8988T (cell line): ENCODE data around the gene DAB1.

Experiments used
- DNase-seq: peaks from one replicate; pipeline ENCODE4 v3.0.0; 2011

Gene DAB1

GRCh38 chr1:57061369-57061768 is 362.5 kb downstream of the DAB1 start:
- no peak for DNase-seq

GRCh38 chr1:57060451-57060850 is 363.4 kb downstream of the DAB1 start:
- no peak for DNase-seq

GRCh38 chr1:57058652-57059501 is 365.0 kb downstream of the DAB1 start:
- DNase-seq: no peak

- DNase-seq: no peak
These were observed 375.0 kb downstream of the DAB1 start for GRCh38 chr1:57048856-57049255.

- DNase-seq: no peak
These were observed 377.4 kb downstream of the DAB1 start for GRCh38 chr1:57046462-57046861.

GRCh38 chr1:57041901-57042300 is 382.0 kb downstream of the DAB1 start:
- DNase-seq: no peak

GRCh38 chr1:57040811-57041210 is 383.0 kb downstream of the DAB1 start:
- no peak for DNase-seq

GRCh38 chr1:57036641-57037579 is 386.9 kb downstream of the DAB1 start:
- DNase-seq: no peak

- no peak for DNase-seq
These were observed 389.1 kb downstream of the DAB1 start for GRCh38 chr1:57034713-57035112.

- DNase-seq: no peak
These were observed 390.4 kb downstream of the DAB1 start for GRCh38 chr1:57033222-57034001.

GRCh38 chr1:57026624-57027354 is 397.1 kb downstream of the DAB1 start:
- DNase-seq: no peak

GRCh38 chr1:57024855-57025254 is 399.0 kb downstream of the DAB1 start:
- no peak for DNase-seq

- DNase-seq: no peak
These were observed 399.4 kb downstream of the DAB1 start for GRCh38 chr1:57024428-57024827.

GRCh38 chr1:57020216-57020615 is 403.6 kb downstream of the DAB1 start:
- DNase-seq: no peak

GRCh38 chr1:57019236-57019839 is 404.5 kb downstream of the DAB1 start:
- no peak for DNase-seq

- no peak for DNase-seq
These were observed 405.7 kb downstream of the DAB1 start for GRCh38 chr1:57018119-57018518.

GRCh38 chr1:57017717-57018116 is 406.1 kb downstream of the DAB1 start:
- no peak for DNase-seq

GRCh38 chr1:57017200-57017599 is 406.7 kb downstream of the DAB1 start:
- DNase-seq: no peak

- DNase-seq: no peak
These were observed 408.8 kb downstream of the DAB1 start for GRCh38 chr1:57015071-57015470.

- DNase-seq: no peak
These were observed 410.3 kb downstream of the DAB1 start for GRCh38 chr1:57013522-57013921.

GRCh38 chr1:57012315-57012714 is 411.5 kb downstream of the DAB1 start:
- no peak for DNase-seq

GRCh38 chr1:57010511-57010910 is 413.3 kb downstream of the DAB1 start:
- DNase-seq: no peak
